ENCODE results near the gene PLCXD1.
"Not testable (repeated sequence)": the region's sequence is repeated elsewhere in the genome, so short reads cannot be mapped to it uniquely, and the experiment has no call there.

The PLCXD1 gene

DNA sequence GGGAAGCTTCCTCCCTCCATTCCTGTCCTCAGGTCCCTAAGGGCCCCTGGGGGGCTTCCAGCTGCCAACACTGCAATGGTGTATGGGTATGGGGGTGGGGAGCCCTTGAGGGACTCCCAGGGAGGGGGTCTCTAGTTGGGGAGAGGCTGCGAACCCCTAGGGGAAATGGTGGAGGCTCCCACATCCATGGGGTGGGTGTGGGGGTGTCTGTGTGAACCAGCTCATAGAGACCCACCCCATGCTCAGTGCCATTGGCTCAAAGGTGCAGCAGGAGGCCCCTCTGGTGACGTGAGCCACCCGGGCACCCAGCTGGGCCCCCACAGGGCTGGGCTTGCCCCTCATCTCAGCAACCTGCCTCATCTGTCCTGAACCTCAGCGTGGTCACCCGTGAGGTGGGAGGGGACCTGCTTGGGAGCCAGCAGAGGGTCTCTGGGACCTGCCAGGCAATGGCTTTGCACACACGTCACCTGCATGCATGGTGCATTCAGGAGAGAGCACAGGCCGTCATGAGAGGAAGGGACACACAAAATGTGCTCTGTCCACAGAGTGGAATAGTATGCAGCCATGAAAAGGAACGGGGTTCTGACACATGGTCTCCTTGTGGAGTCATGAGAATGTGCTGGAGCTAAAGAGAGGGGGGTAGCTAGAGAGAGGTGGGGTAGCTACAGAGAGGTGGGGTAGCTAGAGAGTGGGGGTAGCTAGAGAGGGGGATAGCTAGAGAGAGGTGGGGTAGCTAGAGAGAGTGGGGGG lies 22.7 kb upstream of the PLCXD1 start:
- Mint-ChIP-seq H3K9me3 (no peaks in the 10 kb centered on the region), H3K36me3 (ENCODE audit: low read depth) (no peaks in the 10 kb centered on the region), H3K4me1 (ENCODE audit: low read depth) (no peaks in the 10 kb centered on the region), H3K4me3 (no peak overlapping the region), H3K27me3 (no peaks in the 10 kb centered on the region), H3K27ac (no peak overlapping the region)

DNA sequence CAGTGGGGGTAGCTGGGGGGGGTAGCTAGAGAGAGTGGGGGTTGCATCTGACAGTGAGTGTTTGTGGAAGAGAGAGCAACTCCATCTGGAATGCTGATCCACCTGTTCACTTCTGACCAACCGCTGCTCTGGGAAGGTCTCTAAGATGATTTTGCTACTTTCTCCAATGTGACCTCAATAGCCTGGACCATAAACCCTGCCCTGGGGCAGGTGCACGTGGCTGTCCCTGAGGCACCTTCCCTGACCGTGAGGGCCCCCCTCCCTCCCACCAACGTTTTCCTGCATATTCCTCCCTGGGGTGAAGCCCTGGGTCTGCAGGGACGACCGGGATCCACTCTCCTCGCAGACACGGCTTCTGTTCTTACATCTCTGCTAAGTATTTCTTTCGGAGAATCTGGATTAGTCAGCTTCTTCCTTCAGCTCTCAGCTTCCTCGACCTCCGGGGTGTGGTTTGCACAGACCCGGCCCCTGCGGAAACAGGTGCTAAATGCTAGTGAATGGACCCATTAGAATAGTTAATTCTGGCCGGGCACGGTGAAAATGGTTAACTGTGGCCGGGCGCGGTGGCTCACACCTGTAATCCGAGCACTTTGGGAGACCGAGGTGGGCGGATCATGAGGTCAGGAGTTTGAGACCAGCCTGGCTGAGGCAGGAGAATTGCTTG lies 21.4 kb upstream of the PLCXD1 start:
- Mint-ChIP-seq H3K4me1 (ENCODE audit: low read depth) (no peaks in the 10 kb centered on the region), H3K27me3 (no peaks in the 10 kb centered on the region), H3K27ac (no peak overlapping the region), H3K4me3 (no peak overlapping the region), H3K9me3 (no peaks in the 10 kb centered on the region), H3K36me3 (ENCODE audit: low read depth) (no peaks in the 10 kb centered on the region)

DNA sequence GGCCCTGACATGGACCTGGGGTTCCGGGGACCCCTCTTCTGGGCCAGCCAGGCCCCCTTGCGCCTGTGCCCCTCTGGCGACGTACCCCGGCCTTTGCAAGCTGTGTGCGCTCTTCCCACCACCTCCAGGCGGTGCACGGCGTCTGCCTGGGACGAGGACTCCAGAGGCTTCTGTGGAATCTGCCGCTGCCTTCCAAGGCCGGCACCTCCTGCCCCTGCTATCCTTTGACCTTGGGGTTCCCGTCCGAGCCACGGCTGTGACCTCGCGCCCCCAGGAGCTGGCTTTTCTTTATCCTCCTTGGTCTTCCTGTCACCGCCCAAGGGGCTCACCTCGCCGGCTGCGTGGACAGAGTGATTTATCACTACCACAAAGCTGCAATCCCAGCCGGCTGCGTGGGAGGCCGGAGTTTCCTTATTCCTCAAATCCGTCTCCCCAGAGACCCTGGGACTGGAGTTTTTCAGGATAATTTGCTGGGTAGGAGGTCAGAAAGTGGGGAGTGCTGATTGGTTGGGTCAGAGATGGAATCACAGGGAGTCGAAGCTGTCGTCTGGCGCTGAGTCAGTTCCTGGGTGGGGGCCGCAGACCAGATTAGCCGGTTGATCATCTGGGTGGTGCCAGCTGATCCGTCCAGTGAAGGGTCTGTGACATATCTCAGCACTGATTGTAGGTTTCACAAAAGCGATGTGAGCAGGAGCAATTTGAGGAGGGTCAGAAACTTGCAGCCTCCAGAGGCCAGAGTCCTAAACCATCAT lies 19.8 kb upstream of the PLCXD1 start:
- Mint-ChIP-seq H3K9me3 (no peaks in the 10 kb centered on the region), H3K27me3 (no peaks in the 10 kb centered on the region), H3K4me1 (ENCODE audit: low read depth) (no peaks in the 10 kb centered on the region), H3K27ac (no peak overlapping the region), H3K36me3 (ENCODE audit: low read depth) (no peaks in the 10 kb centered on the region), H3K4me3 (no peak overlapping the region)

DNA sequence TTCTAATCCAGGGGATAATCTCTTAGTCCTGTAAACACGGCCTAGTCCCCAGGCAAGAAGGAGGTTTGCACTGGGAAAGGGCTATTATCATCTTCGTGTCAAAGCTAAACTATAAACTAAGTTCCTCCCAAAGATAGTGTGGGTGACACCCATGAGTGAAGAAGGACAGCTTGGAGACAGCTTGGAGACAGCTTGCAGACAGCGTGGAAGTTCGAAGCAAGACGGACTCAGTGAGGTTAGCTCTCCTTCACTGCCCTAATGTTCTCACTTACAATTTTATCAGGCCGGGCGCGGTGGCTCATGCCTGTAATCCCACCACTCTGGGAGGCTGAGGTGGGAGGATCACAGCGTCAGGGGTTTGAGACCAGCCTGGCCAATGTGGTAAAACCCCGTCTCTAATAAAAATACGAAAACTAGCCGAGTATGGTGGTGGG lies 19.2 kb upstream of the PLCXD1 start:
- H3K9me3 Mint-ChIP-seq: no peaks in the 10 kb centered on the region
- H3K4me1 Mint-ChIP-seq (ENCODE audit: low read depth): no peaks in the 10 kb centered on the region
- H3K27ac Mint-ChIP-seq: no peak overlapping the region
- no peaks in the 10 kb centered on the region for H3K36me3 Mint-ChIP-seq (ENCODE audit: low read depth)
- H3K4me3 Mint-ChIP-seq: no peak overlapping the region
- H3K27me3 Mint-ChIP-seq: no peaks in the 10 kb centered on the region

GRCh38 chrX:262381-262909 lies 18.7 kb upstream of the PLCXD1 start:
- Mint-ChIP-seq H3K9me3 (no peaks in the 10 kb centered on the region), H3K27me3 (no peaks in the 10 kb centered on the region), H3K4me1 (ENCODE audit: low read depth) (no peaks in the 10 kb centered on the region), H3K27ac (no peak overlapping the region), H3K36me3 (ENCODE audit: low read depth) (no peaks in the 10 kb centered on the region), H3K4me3 (no peak overlapping the region)

- H3K27me3 Mint-ChIP-seq; H3K36me3 Mint-ChIP-seq (ENCODE audit: low read depth); H3K9me3 Mint-ChIP-seq; H3K4me3 Mint-ChIP-seq; H3K27ac Mint-ChIP-seq; H3K4me1 Mint-ChIP-seq (ENCODE audit: low read depth): not testable (repeated sequence)
Measured at GRCh38 chrX:264006-264405, 17.2 kb upstream of the PLCXD1 start.

DNA sequence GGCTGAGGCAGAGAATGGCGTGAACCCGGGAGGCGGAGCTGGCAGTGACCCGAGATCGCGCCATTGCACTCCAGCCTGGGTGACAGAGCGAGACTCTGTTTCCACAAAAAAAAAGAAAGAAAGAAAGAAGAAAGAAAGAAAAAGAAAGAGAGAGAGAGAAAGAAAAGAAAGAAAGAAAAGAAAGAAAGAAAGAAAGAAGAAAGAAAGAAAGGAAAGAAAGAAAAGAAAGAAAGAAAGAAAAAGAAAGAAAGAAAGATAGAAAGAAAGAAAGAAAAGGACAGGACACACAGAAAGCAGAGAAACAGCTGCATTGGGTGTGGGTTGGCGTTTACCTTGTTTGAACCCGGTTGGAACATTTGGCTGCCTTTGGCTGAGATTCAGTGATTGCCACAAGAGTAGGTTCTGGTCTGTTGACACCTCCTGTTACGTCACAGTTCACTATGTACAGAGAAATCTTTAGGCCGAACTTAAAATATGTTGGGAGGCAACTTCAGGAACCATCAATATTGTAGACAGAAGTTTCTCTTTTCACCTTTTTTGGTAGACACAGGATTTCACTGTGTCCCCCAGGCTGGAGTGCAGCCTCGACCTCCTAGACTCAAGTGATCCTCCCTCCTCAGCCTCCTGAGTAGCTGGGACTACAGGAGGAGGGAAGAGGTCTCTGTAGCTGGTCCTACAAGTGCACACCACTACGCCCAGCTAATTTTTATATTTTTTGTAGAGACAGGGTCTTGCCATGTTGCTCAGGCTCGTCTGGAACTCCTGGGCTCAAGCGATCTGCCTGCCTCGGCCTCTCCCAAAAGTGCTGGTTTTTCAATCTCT lies 16.3 kb upstream of the PLCXD1 start:
- Mint-ChIP-seq H3K27ac (no peak overlapping the region), H3K4me3 (no peak overlapping the region), H3K4me1 (ENCODE audit: low read depth) (no peaks in the 10 kb centered on the region), H3K9me3 (no peaks in the 10 kb centered on the region), H3K36me3 (ENCODE audit: low read depth) (no peaks in the 10 kb centered on the region), H3K27me3 (no peaks in the 10 kb centered on the region)

DNA sequence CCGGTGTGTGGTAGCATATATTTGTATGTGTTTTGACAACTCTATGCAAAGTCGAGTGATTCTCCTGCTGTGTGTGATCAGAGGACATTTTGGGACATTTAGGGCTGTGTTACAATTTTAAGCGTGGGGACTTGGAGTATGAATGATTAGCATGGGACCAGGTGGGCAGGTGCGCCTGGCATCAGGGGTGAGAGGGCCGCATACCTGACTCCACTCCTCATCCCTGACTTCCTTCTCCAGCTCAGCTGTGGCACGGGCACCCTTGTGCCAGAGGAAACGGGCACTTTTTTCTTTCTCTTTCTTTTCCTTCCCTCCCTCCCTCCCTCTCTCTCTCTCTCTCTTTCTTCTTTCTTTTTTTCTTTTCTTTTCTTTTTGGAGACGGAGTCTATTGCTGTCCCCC lies 15.7 kb upstream of the PLCXD1 start:
- Mint-ChIP-seq H3K27ac (no peak overlapping the region), H3K4me3 (no peak overlapping the region), H3K36me3 (ENCODE audit: low read depth) (no peaks in the 10 kb centered on the region), H3K9me3 (no peaks in the 10 kb centered on the region), H3K27me3 (no peaks in the 10 kb centered on the region), H3K4me1 (ENCODE audit: low read depth) (no peaks in the 10 kb centered on the region)

GRCh38 chrX:267771-268261 lies 13.4 kb upstream of the PLCXD1 start:
- Mint-ChIP-seq H3K27me3 (no peaks in the 10 kb centered on the region), H3K4me1 (ENCODE audit: low read depth) (no peaks in the 10 kb centered on the region), H3K4me3 (no peak overlapping the region), H3K9me3 (no peaks in the 10 kb centered on the region), H3K36me3 (ENCODE audit: low read depth) (no peaks in the 10 kb centered on the region), H3K27ac (no peak overlapping the region)

GRCh38 chrX:270848-271367 lies 10.3 kb upstream of the PLCXD1 start:
- no peak overlapping the region for H3K27ac Mint-ChIP-seq
- H3K4me1 Mint-ChIP-seq (ENCODE audit: low read depth): peaks cover 3% of the 10 kb centered on the region
- no peak overlapping the region for H3K4me3 Mint-ChIP-seq

DNA sequence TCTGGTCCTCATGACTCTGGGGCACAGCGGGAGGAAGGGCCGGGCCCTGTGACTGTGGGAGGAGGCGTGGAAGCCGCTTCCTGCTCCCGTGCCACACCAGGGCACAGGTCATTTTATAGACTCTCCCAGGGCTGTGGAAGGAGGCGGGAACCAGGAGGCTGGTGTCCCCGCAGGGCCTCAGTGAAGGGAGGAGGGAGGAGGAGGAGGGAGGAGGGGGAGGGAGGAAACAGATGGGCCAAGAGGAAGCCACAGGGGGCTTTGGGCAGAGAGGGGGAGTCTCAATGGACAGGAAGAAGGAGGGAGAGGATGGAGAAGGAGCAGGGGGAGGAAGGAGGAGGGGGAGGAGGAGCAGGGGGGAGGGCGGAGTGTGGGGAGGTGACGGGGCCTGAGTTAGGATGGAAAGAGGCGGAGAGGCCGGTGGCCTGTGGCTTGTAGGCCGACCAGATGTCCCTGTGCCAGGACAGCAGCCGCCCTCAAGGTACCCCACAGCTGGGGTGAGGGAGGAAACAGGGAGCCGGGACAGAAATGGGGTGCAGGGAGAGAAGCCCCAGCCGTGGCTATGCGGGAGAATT lies 6.2 kb upstream of the PLCXD1 start:
- Mint-ChIP-seq H3K9me3 (no peaks in the 10 kb centered on the region), H3K4me1 (ENCODE audit: low read depth) (peaks cover 17% of the 10 kb centered on the region), H3K27ac (no peak overlapping the region), H3K36me3 (ENCODE audit: low read depth) (no peaks in the 10 kb centered on the region), H3K27me3 (no peaks in the 10 kb centered on the region), H3K4me3 (peak overlapping the region; percentile 20)

More at GRCh38 chrX:270848-271367, 10.3 kb upstream of the PLCXD1 start:
- H3K27me3 Mint-ChIP-seq: no peaks in the 10 kb centered on the region
- no peaks in the 10 kb centered on the region for H3K9me3 Mint-ChIP-seq
- H3K36me3 Mint-ChIP-seq (ENCODE audit: low read depth): no peaks in the 10 kb centered on the region

- H3K36me3 Mint-ChIP-seq (ENCODE audit: low read depth): no peaks in the 10 kb centered on the region
- H3K4me3 Mint-ChIP-seq: peak overlapping the region; percentile 20
- H3K27ac Mint-ChIP-seq: no peak overlapping the region
- no peaks in the 10 kb centered on the region for H3K27me3 Mint-ChIP-seq
- H3K4me1 Mint-ChIP-seq (ENCODE audit: low read depth): peaks cover 17% of the 10 kb centered on the region
- H3K9me3 Mint-ChIP-seq: no peaks in the 10 kb centered on the region
Measured at GRCh38 chrX:275476-275966, 5.7 kb upstream of the PLCXD1 start.

GRCh38 chrX:275967-276580 lies 5.1 kb upstream of the PLCXD1 start:
- no peaks in the 10 kb centered on the region for H3K9me3 Mint-ChIP-seq
- no peak overlapping the region for H3K27ac Mint-ChIP-seq
- no peaks in the 10 kb centered on the region for H3K36me3 Mint-ChIP-seq (ENCODE audit: low read depth)
- no peaks in the 10 kb centered on the region for H3K27me3 Mint-ChIP-seq
- peaks cover 17% of the 10 kb centered on the region for H3K4me1 Mint-ChIP-seq (ENCODE audit: low read depth)
- peak overlapping the region; percentile 73 for H3K4me3 Mint-ChIP-seq
